Chondrocyte (in vitro differentiated cells): ENCODE results near the gene IBA57. TPM values are rescaled to one million over a fixed set of nuclear protein-coding genes. Genes with fewer than 3 reads are reported as not detected.

ENCODE experiments used
- DNase-seq: peaks from one replicate; pipeline ENCODE4 v3.0.0; 2021; ENCODE audit warnings: mixed read lengths, low spot score
- H3K27ac Mint-ChIP-seq: one replicate; pipeline ENCODE4 v1.8.0; 2021; ENCODE audit warnings: mild to moderate bottlenecking, moderate library complexity, mixed read lengths; ENCODE audit not compliant: unreplicated experiment
- H3K27me3 Mint-ChIP-seq: 2 replicates; pipeline ENCODE4 v1.8.0; 2021; ENCODE audit warnings: low read depth, mixed read lengths
- H3K36me3 Mint-ChIP-seq: 2 replicates; pipeline ENCODE4 v1.8.0; 2021; ENCODE audit warnings: low read depth, mixed read lengths
- H3K4me1 Mint-ChIP-seq: 2 replicates; pipeline ENCODE4 v1.8.0; 2021; ENCODE audit warnings: low read depth, mild to moderate bottlenecking, mixed read lengths
- H3K4me3 Mint-ChIP-seq: one replicate; pipeline ENCODE4 v1.8.0; 2021; ENCODE audit warnings: mild to moderate bottlenecking, moderate library complexity, mixed read lengths; ENCODE audit not compliant: unreplicated experiment
- H3K9me3 Mint-ChIP-seq: 2 replicates; pipeline ENCODE4 v1.8.0; 2021; ENCODE audit warnings: low read depth, mixed read lengths
- total RNA-seq: library from RNA; stranded (reverse); gene quantifications from 3 replicates; pipeline ENCODE4 v1.2.1, GENCODE V29; 2021
- TF ChIP-seq, protein P1 (sequence below): fragments of 200-600 bp; sonication (generic); IDR thresholded peaks from 2 replicates; pipeline ENCODE4 v1.5.0; 2021; ENCODE audit warnings: antibody characterized with exemption, mild to moderate bottlenecking, moderate library complexity

IBA57 gene
- total RNA-seq, 1 donor from 2014 or later, result 5.2 TPM

DNA sequence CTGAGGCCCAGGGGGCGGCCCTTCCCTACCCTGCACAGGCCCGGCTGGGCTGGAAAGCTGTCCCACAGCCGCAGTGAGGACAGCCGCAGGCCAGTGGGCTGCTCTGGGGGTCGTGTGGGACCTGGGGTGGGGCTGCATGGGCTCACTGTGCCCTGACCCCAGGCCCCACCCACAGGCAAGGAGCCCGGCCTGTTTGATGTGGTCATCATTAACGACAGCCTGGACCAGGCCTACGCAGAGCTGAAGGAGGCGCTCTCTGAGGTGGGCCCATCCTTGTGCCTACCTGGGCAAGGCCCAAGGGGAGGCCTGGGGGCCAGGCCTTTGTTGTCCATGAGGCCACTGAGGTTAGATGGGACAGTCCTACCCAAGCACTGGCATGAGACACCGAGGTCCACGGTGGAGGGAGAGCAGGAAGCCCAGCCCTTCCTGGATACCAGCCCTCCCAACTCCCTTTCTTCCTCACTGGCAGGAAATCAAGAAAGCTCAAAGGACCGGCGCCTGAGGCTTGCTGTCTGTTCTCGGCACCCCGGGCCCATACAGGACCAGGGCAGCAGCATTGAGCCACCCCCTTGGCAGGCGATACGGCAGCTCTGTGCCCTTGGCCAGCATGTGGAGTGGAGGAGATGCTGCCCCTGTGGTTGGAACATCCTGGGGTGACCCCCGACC lies 17.3 kb upstream of the IBA57 start:
- H3K4me3 Mint-ChIP-seq, result no peak overlapping the region
- H3K9me3 Mint-ChIP-seq, result no peaks in the 10 kb centered on the region
- TF ChIP-seq, protein P1, sequence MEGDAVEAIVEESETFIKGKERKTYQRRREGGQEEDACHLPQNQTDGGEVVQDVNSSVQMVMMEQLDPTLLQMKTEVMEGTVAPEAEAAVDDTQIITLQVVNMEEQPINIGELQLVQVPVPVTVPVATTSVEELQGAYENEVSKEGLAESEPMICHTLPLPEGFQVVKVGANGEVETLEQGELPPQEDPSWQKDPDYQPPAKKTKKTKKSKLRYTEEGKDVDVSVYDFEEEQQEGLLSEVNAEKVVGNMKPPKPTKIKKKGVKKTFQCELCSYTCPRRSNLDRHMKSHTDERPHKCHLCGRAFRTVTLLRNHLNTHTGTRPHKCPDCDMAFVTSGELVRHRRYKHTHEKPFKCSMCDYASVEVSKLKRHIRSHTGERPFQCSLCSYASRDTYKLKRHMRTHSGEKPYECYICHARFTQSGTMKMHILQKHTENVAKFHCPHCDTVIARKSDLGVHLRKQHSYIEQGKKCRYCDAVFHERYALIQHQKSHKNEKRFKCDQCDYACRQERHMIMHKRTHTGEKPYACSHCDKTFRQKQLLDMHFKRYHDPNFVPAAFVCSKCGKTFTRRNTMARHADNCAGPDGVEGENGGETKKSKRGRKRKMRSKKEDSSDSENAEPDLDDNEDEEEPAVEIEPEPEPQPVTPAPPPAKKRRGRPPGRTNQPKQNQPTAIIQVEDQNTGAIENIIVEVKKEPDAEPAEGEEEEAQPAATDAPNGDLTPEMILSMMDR, result no peak
- H3K4me1 Mint-ChIP-seq, result peaks cover 6% of the 10 kb centered on the region
- DNase-seq, result no peak
- H3K27me3 Mint-ChIP-seq, result no peaks in the 10 kb centered on the region
- no peak overlapping the region for H3K27ac Mint-ChIP-seq
- H3K36me3 Mint-ChIP-seq, result no peaks in the 10 kb centered on the region

GRCh38 chr1:228148935-228149405 lies 16.6 kb upstream of the IBA57 start:
- Mint-ChIP-seq H3K4me1 (peaks cover under 1% of the 10 kb centered on the region), H3K9me3 (no peaks in the 10 kb centered on the region), H3K27ac (no peak overlapping the region), H3K27me3 (no peaks in the 10 kb centered on the region), H3K36me3 (no peaks in the 10 kb centered on the region), H3K4me3 (no peak overlapping the region)
- DNase-seq, result no peak
- TF ChIP-seq, protein P1, result no peak

DNA sequence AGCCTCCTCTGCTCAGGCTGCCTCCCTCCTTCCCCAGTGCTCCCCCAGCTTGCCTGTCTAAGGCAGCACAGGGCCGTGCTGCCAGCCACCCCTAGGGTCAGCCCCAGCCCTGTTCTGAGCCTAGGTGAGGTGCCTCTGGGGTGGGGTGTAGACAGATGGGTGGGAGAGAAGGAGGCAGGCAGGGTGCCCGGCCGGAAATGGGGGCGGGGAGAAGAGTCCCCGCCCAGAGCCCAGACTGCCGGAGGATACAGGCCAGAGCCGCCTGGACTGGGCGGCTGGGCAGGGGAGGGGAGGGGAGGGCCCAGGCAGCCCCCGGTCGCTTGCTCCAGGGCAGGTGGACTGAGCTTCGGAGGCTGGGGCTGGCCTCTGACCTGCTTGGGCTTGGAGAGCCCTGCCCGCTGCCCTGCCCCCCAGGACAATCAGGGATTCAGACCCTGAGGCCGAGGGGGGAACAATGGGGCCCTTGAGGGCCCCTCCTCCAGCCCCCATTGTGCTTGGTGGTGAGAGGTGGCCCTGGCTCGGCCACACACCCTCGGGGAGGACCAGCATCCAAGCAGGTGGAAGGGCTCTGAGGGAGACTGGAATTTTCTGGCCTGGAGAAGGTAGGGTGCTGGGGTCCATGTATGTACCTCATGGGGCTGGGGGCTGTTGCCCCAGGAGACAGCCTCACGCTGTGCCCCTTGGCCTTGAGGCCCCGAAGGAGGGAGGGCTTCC lies 16.0 kb upstream of the IBA57 start, which contains the start of gene GJC2:
Gene GJC2, plus strand, starts transcription at position 525 of the 714 bp plus-strand sequence. CDS start 7,829 bp downstream, outside the sequence.
- Mint-ChIP-seq H3K36me3 (no peaks in the 10 kb centered on the region), H3K4me3 (no peak within 1 kb of the TSS), H3K4me1 (no peaks in the 10 kb centered on the region), H3K9me3 (no peaks in the 10 kb centered on the region), H3K27ac (no peak within 1 kb of the TSS), H3K27me3 (no peaks in the 10 kb centered on the region)
- no peak for DNase-seq
- TF ChIP-seq, protein P1, result no peak

- no peaks in the 10 kb centered on the region for H3K36me3 Mint-ChIP-seq
- peak; percentile 90 for DNase-seq
- no peaks in the 10 kb centered on the region for H3K9me3 Mint-ChIP-seq
- H3K27ac Mint-ChIP-seq, result no peak overlapping the region
- TF ChIP-seq, protein P1, result no peak
- no peaks in the 10 kb centered on the region for H3K27me3 Mint-ChIP-seq
- no peak overlapping the region for H3K4me3 Mint-ChIP-seq
- H3K4me1 Mint-ChIP-seq, result no peaks in the 10 kb centered on the region
Observed at GRCh38 chr1:228150120-228150460, 15.5 kb upstream of the IBA57 start.

GRCh38 chr1:228150461-228151179 lies 15.0 kb upstream of the IBA57 start:
- TF ChIP-seq, protein P1, result no peak
- no peaks in the 10 kb centered on the region for H3K36me3 Mint-ChIP-seq
- no peaks in the 10 kb centered on the region for H3K27me3 Mint-ChIP-seq
- H3K4me1 Mint-ChIP-seq, result no peaks in the 10 kb centered on the region
- DNase-seq, result no peak
- H3K9me3 Mint-ChIP-seq, result no peaks in the 10 kb centered on the region
- H3K4me3 Mint-ChIP-seq, result no peak overlapping the region
- no peak overlapping the region for H3K27ac Mint-ChIP-seq
